DMS 273 (cell line): ENCODE data around the gene CBX2.
"Not testable (repeated sequence)": the region's sequence is repeated elsewhere in the genome, so short reads cannot be mapped to it uniquely, and the experiment has no call there.

ENCODE experiments used
- DNase-seq: peaks from one replicate; lab custom pipeline; 2025; ENCODE audit not compliant: unreplicated experiment; lab: John Stamatoyannopoulos, UW

CBX2 gene

DNA sequence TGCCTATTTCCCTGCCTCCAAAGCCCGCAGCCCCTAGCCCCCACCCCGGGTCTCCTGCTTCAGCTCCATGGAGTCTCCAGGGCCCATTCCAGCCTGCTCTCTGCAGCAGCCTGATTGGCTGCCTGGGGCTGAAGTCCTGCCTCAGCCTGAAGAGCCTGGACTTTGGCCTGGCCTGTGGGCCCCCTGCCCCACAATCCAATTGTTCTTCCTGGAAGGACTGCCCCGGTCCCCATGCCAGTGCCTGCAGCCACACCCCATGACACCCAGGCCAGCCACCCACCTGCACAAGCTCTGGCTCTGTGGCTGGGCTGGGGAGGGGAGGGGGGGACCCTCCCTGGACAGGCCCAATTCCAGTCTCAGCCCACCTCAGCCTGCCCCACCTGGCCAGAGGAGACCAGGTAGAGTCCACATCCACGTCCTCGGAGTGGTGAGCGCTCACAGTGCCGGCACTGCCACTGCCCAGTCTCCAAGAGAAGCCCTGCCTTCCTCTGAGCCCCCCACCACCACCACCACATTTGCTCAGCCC is 34.9 kb upstream of the CBX2 start:
- DNase-seq = no peak

- DNase-seq = no peak
These were observed 34.3 kb upstream of the CBX2 start for GRCh38 chr17:79743614-79744013.

- no peak for DNase-seq
These were observed 32.3 kb upstream of the CBX2 start for GRCh38 chr17:79745641-79746105.

DNA sequence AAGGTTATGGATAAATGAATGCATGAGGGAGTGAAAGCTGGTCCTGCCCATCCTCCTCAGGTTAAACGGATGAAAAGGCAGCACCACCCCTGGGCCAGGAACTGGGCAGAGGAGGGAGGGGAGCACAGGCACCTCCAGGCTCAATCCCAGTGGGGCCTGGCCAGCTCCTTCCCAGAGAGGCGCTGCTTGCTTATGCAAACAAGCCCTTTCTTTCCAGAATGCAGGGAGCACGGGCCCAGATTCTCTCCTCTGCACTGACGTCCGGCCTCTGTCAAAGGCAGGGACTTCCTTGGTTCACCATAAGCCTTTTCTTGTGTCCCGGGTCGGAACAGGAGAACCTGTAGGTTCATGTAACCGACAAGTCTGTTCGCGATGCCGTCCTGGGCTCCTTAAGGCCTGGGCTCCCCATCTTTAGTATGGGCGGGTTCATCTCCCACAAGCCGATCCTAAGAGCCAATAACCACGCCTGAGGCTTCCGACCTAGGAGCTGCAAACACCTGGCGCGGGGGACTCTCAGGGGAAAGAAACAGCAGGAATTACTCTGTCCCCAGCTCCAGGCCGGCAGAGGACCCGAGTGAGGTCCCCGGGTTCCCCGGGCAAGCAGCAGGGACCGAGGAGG is 30.9 kb upstream of the CBX2 start:
- peak; percentile 54 for DNase-seq

GRCh38 chr17:79747508-79748294 is 30.2 kb upstream of the CBX2 start:
- DNase-seq = peak; percentile 66

GRCh38 chr17:79748295-79749099 is 29.5 kb upstream of the CBX2 start:
- no peak for DNase-seq

DNA sequence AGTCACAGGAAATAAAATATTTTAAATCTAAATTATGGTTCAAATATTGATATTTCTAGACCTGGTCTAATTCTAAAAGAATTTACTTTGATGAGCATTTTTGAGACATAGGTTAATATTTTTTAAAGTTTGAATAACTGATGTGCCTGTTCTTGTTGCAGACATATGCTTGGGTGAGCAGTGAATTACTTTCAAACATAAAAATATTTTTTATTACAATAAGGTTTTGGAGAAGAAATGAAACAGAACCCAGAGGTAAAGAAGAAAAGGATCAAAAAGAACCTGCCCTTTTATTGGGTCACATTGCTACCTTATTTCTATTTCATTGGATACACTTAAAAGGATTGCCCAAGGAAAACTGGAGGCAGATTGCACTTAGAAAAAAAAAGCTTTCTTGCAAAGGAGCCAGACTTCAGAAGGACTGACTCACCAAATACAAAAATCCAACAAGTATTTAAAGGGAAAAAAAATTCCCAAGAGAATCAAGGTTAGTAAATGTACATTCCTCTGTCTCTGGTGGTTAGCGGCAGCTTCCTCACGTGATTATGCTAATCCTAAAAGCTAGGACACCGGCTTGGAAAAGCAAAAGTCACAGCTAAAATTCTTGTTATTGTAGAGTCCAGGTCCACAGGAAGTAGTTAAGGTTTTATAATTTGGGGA is 28.7 kb upstream of the CBX2 start:
- peak; percentile 62 for DNase-seq

GRCh38 chr17:79749958-79750357 is 28.0 kb upstream of the CBX2 start:
- DNase-seq = no peak

DNA sequence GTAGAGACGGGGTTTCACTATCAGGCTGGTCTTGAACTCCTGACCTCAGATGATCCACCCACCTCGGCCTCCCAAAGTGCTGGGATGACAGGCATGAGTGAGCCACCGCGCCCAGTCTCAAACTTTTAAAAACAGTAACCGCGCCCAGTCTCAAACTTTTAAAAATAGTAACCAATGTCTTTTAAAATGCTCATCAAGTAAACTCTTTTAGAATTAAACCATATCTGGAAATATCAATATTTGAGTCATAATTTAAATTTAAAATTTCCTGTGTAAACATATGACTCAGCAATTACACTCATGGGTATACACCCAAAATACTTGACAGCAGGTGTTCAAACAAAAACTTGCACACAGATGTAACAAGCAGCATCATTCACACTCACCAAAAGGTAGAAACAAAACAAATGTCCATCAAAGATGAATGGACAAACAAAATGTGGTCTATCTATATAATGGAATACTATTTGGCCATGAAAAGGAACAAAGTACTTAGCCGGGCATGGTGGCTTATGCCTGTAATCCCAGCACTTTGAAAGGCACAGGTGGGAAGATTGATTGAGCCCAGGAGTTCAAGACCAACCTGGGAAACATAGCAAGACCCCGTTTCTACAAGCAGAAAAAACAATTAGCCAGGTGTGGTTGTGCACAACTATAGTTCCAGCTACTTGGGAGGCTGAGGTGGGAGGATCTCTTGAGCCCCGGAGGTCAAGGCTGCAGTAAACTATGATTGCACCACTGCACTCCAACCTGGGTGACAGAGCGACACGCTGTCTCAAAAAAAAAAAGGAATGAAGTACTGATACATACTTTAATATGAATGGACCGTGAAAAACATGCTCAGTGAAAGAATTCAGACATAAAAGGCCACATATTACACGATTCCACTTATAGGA is 27.1 kb upstream of the CBX2 start:
- DNase-seq = no peak

DNA sequence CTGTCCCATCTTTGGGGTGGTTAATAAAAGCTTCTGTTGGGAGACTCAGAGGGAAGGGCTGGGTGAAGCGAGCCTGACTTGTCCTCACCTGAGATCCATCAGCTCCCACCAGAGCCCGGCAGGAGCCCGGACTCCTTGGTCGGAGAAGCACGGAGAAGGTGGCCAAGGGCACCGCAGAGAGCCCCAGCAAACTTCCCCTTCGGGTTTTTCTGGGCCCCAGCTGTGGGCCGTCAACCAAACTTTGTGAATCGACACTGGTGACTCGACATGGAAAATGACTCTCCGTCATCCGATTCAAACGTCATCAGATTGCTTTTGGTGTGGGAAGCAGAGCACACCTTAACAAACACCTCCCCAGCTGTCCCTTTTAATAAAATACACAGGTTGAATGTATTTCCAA is 25.8 kb upstream of the CBX2 start:
- DNase-seq = no peak

GRCh38 chr17:79754370-79754769 is 23.6 kb upstream of the CBX2 start:
- DNase-seq = no peak

- DNase-seq = not testable (repeated sequence)
These were observed 23.0 kb upstream of the CBX2 start for GRCh38 chr17:79754903-79755302.

- DNase-seq = no peak
These were observed 22.4 kb upstream of the CBX2 start for GRCh38 chr17:79755591-79755990.

- no peak for DNase-seq
These were observed 20.7 kb upstream of the CBX2 start for GRCh38 chr17:79757140-79757745.

DNA sequence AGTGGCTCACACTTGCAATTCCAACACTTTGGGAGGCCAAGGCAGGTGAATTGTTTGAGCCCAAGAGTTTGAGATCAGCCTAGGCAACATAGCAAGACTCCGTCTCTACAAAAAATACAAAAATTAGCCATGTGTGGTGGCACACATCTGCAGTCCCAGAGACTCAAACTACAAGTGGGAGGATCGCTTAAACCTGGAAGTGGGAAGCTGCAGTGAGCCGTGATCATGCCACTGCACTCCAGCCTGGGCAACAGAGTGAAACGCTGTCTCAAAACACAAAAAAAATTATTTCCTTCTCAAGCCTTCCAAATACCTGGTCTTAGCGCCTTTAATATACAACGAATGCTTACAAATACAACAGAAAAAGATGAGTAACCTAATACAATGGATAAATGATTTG is 19.7 kb upstream of the CBX2 start:
- DNase-seq = no peak

DNA sequence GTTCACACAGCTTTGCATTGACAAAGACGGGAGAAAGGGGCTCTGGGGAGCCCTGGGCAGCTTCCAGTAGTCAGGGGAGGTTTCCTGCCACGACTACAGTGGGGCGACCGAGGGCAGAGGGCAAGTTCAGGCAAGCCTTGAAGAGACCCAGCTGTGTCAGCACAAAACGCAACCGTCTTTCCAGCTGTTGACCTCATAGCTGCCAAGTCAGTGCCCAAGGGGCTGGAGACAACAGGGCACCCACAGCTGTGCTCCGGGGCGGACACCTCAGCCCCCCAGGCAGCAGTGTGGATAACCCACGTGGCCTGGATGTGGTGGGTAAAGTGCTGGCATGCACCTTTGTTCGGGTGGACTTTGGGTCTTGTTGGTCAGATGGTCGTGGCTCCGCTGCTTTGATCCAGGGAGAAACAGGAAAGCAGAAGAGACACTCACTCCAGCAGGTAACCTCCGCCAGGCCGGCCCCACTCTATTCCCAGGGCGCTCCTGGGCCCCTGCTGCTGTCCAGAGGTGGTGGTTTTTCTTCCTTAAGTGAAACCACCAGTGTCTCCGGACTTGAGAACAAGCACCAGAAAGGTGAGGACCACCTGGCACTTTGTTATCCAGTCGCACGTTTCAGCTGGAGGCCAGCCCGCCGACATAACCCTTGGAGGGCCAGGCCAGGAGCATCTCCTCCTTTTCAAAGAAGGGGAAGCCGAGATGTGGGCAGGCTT is 17.6 kb upstream of the CBX2 start:
- peak; percentile 75 for DNase-seq

GRCh38 chr17:79761894-79762589 is 15.9 kb upstream of the CBX2 start:
- peak; percentile 57 for DNase-seq

- DNase-seq = no peak
These were observed 12.2 kb upstream of the CBX2 start for GRCh38 chr17:79765708-79766107.
